KOPT-K1 (cell line): ENCODE data around the gene SERPINB7.

ENCODE experiments used
- H3K27ac ChIP-seq: fragments of 200-600 bp; sonication (generic); 2 replicates; pipeline ENCODE4 v1.5.1; 2016; ENCODE audit warnings: antibody characterized with exemption, mild to moderate bottlenecking, low read depth, low read length; ENCODE audit not compliant: poor library complexity, severe bottlenecking
- H3K36me3 ChIP-seq: fragments of 200-600 bp; sonication (generic); 2 replicates; pipeline ENCODE4 v1.5.1; 2017; ENCODE audit warnings: antibody characterized with exemption, mild to moderate bottlenecking, low read length, moderate library complexity; ENCODE audit not compliant: insufficient read depth
- H3K9me3 ChIP-seq: fragments of 200-600 bp; sonication (generic); 2 replicates; pipeline ENCODE4 v1.5.1; 2017; ENCODE audit warnings: antibody characterized with exemption, low read length, mild to moderate bottlenecking; ENCODE audit not compliant: insufficient read depth, poor library complexity, severe bottlenecking

SERPINB7 gene

DNA sequence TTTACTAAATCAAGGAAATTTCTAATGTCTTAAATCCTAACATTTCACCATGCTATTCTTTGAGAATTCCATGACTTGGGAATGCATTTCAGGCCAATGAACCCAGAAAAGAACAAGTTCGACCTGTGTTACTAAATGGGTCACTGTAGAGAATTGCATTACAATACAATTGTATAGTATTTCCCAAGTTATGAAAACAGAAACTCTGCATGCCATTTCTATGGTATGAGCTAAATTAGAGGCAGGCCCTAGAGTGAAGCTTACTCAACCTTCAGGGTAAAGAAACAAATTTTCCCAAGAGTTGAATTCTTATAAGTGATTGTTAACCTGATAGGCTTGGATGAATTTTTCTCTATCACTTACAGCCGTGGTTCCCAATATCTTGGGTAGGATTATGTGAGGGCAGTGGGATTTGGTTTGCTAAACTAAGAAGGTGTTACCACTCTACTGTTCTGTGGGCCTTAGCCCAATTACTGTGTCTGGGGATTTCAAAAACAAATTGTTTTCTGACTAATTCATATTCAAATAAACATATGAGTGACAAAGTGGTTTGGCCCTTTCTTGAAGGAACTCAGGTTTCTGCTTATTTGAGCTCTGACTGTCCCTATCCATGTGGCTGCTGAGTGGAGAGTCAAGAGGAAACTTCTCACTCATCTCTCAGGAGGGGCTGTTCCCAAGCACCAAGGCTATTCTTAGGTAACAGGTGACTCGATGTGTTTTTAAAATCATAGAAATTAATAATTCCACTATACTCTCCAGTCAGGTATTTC, 11.2 kb upstream of the SERPINB7 start:
- Histone ChIP-seq H3K27ac (no peak overlapping the region), H3K36me3 (no peaks in the 10 kb centered on the region), H3K9me3 (no peaks in the 10 kb centered on the region)

DNA sequence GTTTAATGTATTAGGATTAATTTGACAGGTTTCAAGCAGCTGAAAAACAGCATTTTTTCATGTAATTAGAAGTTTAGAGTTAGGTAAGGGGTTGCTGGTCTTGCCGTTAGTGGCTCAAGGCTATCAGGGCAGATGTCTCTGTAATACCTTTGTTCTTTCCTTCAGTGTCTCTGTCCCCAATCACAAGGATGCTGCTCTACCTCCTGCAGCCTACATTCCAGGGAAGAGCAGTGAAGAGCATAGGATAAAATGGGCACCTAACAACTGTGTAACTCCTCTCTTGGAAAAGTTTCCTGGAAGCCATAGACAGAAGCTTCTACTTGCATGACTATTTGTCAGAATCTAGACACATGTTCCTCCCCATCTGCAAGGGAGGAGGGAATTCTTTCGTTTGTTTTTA, 9.4 kb upstream of the SERPINB7 start:
- Histone ChIP-seq H3K36me3 (no peaks in the 10 kb centered on the region), H3K9me3 (no peaks in the 10 kb centered on the region), H3K27ac (no peak overlapping the region)

DNA sequence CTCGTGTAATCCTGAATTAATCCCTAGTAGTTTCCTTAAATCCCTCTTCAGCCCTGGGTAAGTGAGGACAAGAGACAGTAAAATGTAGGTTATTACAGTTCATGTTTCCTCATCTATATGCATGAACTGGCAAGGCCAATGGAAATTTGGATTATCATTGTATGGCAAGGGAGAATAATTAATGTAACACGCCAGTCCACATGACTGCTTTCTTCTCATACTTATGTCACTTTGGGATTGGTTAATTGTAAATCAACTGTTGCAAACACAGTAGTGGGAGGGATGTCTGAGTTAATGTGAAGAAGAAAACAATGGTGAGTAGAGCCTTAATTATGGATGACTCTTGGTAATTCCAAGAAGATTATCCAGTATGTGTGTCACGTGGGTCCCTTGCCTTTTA, 1.7 kb upstream of the SERPINB7 start:
- Histone ChIP-seq H3K9me3 (no peaks in the 10 kb centered on the region), H3K36me3 (no peaks in the 10 kb centered on the region), H3K27ac (no peak overlapping the region)

DNA sequence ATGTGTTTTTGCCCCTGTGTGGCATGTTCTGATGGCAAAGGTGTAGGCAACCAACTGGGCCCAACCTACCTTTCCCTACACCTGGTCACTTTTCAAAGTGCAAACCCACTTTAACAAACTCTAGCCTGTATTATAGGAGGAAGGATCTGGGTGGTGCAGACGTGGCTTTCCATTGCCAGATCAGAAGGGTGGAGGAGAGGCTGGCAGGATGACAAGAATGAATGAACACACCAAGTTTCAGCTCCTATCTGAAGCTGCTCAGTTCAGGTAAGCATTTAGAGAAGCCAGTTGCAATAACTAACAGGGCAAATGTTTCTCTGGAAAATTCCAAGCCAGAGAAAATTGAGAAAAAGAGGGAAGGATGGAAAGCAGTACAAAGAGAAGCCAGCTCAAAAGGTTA, 707 bp upstream of the SERPINB7 start:
- Histone ChIP-seq H3K36me3 (no peaks in the 10 kb centered on the region), H3K9me3 (no peaks in the 10 kb centered on the region), H3K27ac (no peak overlapping the region)

DNA sequence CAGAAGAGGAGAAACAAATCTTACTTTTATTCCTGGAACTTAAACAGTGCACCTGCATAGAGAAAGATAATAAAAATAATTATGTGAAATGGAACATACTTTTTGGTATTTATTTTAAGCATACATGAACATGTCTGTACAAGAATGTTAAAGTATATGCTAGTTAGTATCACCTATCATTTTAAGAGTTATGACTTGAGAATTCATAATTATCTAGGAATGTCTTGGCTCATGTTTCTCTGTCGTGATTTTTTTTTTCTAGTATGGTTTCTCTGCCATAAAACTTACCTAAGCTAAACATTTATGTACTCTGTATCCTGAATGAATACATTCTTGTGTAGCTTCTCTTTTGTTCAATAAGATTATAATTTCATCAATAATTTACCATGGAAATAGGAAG, 4.2 kb downstream of the SERPINB7 start:
- no peaks in the 10 kb centered on the region for H3K36me3 ChIP-seq
- no peaks in the 10 kb centered on the region for H3K9me3 ChIP-seq
- H3K27ac ChIP-seq, result no peak overlapping the region

DNA sequence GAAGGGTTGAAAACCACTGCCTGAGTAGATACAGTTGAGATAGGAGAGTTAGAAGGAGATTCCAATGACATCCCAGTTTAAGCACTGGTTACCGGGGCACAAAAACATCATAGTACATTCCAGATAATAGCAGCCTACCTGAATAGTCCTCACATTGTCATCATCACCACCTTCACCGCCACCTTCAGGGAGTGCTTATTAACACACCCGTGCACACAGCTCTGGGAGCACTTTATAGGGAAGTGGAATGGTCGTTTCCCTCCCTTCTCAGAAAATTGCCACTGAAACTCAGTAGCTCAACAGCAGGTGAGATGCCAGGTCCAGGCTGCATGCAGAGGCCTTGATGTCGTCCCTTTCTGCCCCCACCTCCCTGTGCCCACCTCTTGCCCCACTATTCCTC, 8.2 kb downstream of the SERPINB7 start:
- no peaks in the 10 kb centered on the region for H3K9me3 ChIP-seq
- H3K36me3 ChIP-seq, result no peaks in the 10 kb centered on the region
- H3K27ac ChIP-seq, result no peak overlapping the region

DNA sequence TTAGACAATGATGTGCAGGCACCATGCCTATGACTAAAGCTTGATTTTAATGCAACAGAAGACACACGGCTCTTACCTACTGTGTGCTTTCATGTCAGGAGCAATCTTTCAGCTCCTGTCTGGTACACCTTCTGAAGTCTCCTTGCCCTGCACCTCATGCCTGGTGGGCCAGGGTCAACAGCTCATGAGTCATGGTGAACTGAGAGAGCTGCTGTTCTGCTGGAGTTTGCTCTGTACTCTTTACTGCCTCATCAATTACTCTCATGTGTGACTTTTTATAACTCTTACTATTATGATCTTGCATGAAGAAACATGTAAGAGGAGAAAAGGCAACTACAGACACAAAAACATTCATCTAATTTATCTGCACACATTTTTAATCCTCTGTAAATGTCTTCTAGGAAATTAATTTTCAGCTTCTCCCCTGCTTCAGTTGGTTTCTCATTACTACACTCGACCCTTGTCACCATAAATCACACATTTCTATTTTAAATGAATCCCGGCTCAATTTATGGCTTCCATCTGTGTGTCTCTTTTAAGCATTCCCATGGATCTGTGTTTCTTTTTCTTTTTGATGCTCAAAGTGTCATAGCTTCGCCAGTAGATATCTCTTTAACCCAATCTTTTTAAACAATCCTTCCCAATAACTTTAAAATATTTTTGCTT, 9.7 kb downstream of the SERPINB7 start:
- H3K36me3 ChIP-seq, result no peaks in the 10 kb centered on the region
- H3K27ac ChIP-seq, result no peak overlapping the region
- no peaks in the 10 kb centered on the region for H3K9me3 ChIP-seq

DNA sequence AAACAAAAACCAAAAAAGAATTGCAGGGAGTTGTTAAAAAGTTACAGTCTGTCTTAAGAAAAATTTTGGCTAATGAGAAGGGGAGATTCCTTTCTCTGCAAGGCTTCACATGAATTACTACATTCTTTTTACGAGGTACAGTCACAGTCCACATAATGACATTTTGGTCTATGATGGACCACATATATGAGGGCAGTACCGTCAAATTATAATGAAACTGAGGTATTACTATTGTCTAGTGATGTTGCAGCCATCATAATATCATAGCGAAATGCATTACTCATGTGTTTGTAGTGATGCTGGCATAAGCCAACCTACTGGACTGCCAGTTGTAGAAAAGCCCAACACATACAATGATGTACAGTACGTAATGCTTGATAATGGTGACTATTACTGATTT, 12.5 kb downstream of the SERPINB7 start:
- Histone ChIP-seq H3K27ac (no peak overlapping the region), H3K9me3 (no peaks in the 10 kb centered on the region), H3K36me3 (no peaks in the 10 kb centered on the region)

DNA sequence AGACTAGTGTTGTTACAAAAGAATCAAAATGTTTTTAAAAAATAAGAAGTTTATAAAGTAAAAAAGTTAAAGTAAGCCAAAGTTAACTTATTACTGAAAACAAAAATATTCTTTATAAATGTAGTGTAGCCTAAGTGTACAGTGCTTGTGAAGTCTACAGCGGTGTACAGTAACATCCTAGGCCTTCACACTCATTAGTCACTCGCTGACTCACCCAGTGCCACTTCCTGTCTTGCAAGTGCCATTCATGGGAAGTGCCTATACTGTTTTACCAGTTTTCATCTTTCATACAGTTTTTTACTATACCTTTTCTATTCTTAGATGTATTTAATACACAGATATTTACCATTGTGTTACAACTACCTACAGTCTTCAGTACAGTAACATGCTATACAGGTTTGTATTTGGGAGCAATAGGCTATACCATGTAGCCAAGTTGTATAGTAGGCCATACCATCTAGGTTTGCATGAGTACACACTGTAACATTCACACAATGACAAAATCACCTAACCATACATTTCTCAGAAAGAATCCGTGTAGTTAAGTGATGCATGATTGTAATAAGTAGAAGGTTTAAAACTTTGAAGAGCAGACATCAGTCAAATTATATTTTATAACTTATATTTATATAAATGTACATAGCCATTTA, 13.4 kb downstream of the SERPINB7 start:
- Histone ChIP-seq H3K36me3 (no peaks in the 10 kb centered on the region), H3K9me3 (no peaks in the 10 kb centered on the region), H3K27ac (no peak overlapping the region)

DNA sequence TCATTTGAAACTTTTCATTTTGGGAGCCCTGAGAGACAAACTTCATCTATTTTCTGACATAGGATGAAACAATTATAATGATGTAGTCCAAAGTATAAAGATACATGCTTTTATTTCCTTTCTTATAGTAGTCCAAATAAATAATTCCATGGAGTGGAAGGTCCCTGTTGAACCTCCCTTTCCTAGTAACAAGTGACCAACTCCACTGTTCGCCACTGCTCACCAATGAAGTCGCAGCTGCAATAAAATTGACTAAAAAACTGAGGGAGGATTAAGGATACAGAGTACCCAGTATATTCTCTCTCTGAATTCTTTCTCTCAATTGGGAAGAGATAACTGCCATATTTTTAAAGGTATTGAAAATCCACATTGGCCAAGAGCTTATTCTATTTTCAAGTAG, 14.1 kb downstream of the SERPINB7 start:
- Histone ChIP-seq H3K9me3 (no peaks in the 10 kb centered on the region), H3K27ac (no peak overlapping the region), H3K36me3 (no peaks in the 10 kb centered on the region)

DNA sequence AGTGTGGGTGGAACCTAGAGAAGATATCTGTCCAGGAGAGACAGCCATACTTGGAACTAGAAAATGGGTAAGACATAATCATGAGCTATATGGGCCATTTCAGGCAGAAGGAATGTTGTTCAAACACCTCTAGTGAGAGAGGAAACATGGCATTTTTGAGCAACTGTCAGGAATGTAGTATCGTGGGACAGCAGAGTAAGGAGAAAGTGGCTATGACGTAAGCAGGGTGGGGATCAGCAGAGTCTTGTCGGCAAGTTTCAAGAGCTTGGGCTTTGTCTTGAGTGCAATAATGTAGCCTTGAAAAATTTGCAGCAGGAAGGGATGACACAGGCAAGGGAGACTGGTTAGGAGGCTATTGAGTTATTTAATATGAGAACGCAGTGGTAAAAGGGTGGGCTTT, 20.4 kb downstream of the SERPINB7 start:
- Histone ChIP-seq H3K9me3 (no peaks in the 10 kb centered on the region), H3K27ac (no peak overlapping the region), H3K36me3 (no peaks in the 10 kb centered on the region)

DNA sequence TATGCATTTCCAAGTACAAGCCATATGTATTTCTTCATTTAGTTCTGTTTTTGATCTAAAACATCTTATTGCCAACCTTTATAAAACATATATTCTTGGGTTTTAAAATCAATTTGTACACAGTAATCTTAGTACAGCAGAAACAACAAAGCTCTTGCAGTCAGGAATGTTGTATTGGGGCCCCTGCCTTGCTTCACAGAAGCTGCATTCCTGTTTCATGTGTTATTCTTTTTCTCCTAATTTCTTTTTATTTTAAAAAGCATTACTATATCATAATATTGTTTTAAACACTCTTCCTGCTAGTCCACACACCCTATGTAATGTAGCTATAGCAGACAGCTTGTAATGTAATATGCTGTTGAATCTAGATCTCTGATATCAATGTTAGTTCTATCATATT, 24.0 kb downstream of the SERPINB7 start:
- no peaks in the 10 kb centered on the region for H3K9me3 ChIP-seq

DNA sequence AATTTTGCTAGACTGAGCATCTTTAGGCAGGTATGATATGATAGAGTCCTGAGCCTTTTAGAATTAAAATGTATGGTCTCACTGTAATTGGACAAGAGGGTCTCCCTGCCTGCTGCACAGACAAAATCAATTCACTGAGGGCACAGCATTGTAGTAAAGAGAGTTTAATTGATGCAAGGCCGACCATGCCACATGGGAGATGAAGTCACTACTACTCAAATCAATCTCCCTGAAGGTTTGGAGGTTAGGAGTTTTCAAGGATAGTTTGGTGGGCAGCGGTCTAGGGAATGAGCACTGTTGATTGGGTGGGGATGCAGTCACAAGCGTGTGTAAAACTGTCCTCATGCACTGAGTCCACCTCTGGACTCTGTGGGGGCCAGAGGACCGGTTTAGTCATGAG, 26.1 kb downstream of the SERPINB7 start:
- Histone ChIP-seq H3K9me3 (no peaks in the 10 kb centered on the region), H3K36me3 (no peaks in the 10 kb centered on the region), H3K27ac (no peak overlapping the region)

More for the DNA sequence above, 24.0 kb downstream of the SERPINB7 start:
- H3K27ac ChIP-seq, result no peak overlapping the region
- H3K36me3 ChIP-seq, result no peaks in the 10 kb centered on the region

DNA sequence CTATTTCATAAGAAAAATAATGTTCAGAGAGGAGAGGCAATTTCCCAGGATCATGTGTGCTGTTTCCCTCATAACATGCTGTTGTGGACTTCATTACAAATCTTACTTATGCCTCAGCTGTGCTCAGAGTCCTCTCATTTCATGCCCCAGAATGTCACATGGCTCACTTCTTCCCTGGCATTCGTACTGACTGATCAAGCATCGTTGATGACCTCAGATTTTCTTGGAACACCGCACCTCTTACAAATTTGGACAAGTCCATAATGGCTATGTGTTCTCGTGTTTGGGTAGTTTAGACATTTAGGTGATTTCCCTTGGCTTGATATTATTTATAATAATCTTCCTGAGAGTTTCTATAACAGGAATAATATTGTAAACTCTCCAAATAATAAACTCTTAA, 32.9 kb downstream of the SERPINB7 start:
- Histone ChIP-seq H3K27ac (no peak overlapping the region), H3K9me3 (no peaks in the 10 kb centered on the region), H3K36me3 (no peaks in the 10 kb centered on the region)

DNA sequence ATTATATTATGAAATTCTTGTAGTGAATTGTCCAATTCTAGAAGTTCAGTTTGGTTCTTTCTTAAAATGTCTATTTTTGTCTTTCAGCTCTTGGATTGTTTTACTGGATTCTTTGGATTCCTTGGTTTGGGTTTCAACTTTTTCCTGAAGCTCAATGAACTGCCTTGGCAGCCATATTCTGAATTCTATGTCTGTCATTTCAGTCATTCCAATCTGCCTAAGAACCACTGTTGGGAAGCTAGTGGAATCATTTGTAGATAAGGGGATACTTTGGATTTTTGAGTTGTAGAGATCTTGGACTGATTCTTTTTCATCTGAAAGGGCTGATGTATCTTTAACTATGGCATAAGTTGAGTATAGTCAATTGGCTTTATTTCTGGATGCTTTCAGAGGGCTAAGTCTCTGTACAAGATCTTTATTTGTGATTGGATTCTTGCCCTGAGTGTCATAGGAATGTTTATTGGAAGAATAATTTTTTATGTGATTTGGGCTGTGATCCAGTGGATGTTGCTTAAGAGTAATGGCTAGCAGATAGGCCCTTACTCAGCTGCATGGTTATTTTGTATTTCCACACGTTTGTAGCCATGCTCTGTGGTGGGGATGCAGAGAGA, 42.3 kb downstream of the SERPINB7 start:
- Histone ChIP-seq H3K9me3 (no peaks in the 10 kb centered on the region), H3K36me3 (no peaks in the 10 kb centered on the region), H3K27ac (no peak overlapping the region)
